OCI-LY1 (cell line): ENCODE results near the gene CDR2.

Source experiments
- H2AFZ ChIP-seq: fragments of 200-600 bp; sonication (generic), shearing (Covaris generic); 2 replicates; pipeline ENCODE4 v1.6.0; 2014; ENCODE audit warnings: antibody characterized with exemption, mild to moderate bottlenecking, low read length
- H3F3A ChIP-seq: fragments of 200-600 bp; sonication (generic), shearing (Covaris generic); 2 replicates; pipeline ENCODE4 v1.6.0; 2014; ENCODE audit warnings: mild to moderate bottlenecking, antibody characterized with exemption, low read length, moderate library complexity; ENCODE audit not compliant: insufficient read depth
- H3K27ac ChIP-seq: fragments of 200-600 bp; sonication (generic); 2 replicates; pipeline ENCODE4 v1.5.1; 2014; ENCODE audit warnings: low read length, mixed run types, mild to moderate bottlenecking, low read depth; ENCODE audit not compliant: poor library complexity, severe bottlenecking
- H3K27me3 ChIP-seq: fragments of 200-600 bp; sonication (generic); 2 replicates; pipeline ENCODE4 v1.6.0; 2014; ENCODE audit warnings: antibody characterized with exemption, mild to moderate bottlenecking, low read length, moderate library complexity; ENCODE audit not compliant: insufficient read depth
- H3K36me3 ChIP-seq: fragments of 200-600 bp; sonication (generic); 2 replicates; pipeline ENCODE4 v1.6.1; 2014; ENCODE audit warnings: mild to moderate bottlenecking, antibody characterized with exemption, low read length, moderate library complexity, mixed read lengths; ENCODE audit not compliant: insufficient read depth
- H3K4me1 ChIP-seq: fragments of 200-600 bp; sonication (generic); 2 replicates; pipeline ENCODE4 v1.5.1; 2014; ENCODE audit warnings: mild to moderate bottlenecking, low read length, moderate library complexity; ENCODE audit not compliant: insufficient read depth, severe bottlenecking
- H3K4me2 ChIP-seq: fragments of 200-600 bp; sonication (generic), shearing (Covaris generic); 2 replicates; pipeline ENCODE4 v1.6.1; 2014; ENCODE audit warnings: low read length
- H3K4me3 ChIP-seq: fragments of 200-600 bp; sonication (generic); 2 replicates; pipeline ENCODE4 v1.5.1; 2014; ENCODE audit warnings: low read length, low read depth, mild to moderate bottlenecking, mixed read lengths; ENCODE audit not compliant: poor library complexity, severe bottlenecking
- H3K79me2 ChIP-seq: fragments of 200-600 bp; shearing (Covaris generic); 2 replicates; pipeline ENCODE4 v1.6.1; 2016; ENCODE audit warnings: mixed run types, low read length, mixed read lengths; ENCODE audit not compliant: insufficient read depth
- H3K9ac ChIP-seq: fragments of 200-600 bp; sonication (generic), shearing (Covaris generic); 2 replicates; pipeline ENCODE4 v1.6.1; 2014; ENCODE audit warnings: mild to moderate bottlenecking, low read length, mixed read lengths
- H3K9me2 ChIP-seq: fragments of 200-600 bp; sonication (generic), shearing (Covaris generic); 2 replicates; pipeline ENCODE4 v1.6.1; 2014; ENCODE audit warnings: low read depth, mild to moderate bottlenecking, low read length, mixed read lengths
- H3K9me3 ChIP-seq: fragments of 200-600 bp; shearing (Covaris generic); 2 replicates; pipeline ENCODE4 v1.6.1; 2014; ENCODE audit warnings: low read length, mixed read lengths
- H4K20me1 ChIP-seq: fragments of 200-600 bp; sonication (generic), shearing (Covaris generic); 2 replicates; pipeline ENCODE4 v1.6.0; 2016; ENCODE audit warnings: mild to moderate bottlenecking, low read length; ENCODE audit not compliant: insufficient read depth
- CTCF ChIP-seq: fragments of 200-600 bp; sonication (generic), shearing (Covaris generic); IDR thresholded peaks from 2 replicates; pipeline ENCODE4 v1.5.1; 2017; ENCODE audit warnings: mild to moderate bottlenecking, antibody characterized with exemption, low read length, moderate library complexity, mixed read lengths
- EZH2 ChIP-seq: fragments of 200-600 bp; sonication (generic), shearing (Covaris generic); IDR thresholded peaks from 2 replicates; pipeline ENCODE4 v1.8.0; 2017; ENCODE audit warnings: borderline replicate concordance, mixed run types, mild to moderate bottlenecking, antibody characterized with exemption, low read length, moderate library complexity, mixed read lengths

The CDR2 gene

GRCh38 chr16:22364241-22364640, 10.2 kb downstream of the CDR2 start:
- Histone ChIP-seq H3K27ac (no peak overlapping the region), H3K4me1 (peaks cover 12% of the 10 kb centered on the region), H3K4me3 (no peak overlapping the region), H3K36me3 (peaks cover 68% of the 10 kb centered on the region), H3K27me3 (no peaks in the 10 kb centered on the region), H3K9me2 (no peaks in the 10 kb centered on the region), H3K9me3 (no peaks in the 10 kb centered on the region), H3K79me2 (peaks cover 42% of the 10 kb centered on the region), H3F3A (no peaks in the 10 kb centered on the region), H4K20me1 (no peaks in the 10 kb centered on the region), H2AFZ (no peak overlapping the region), H3K4me2 (no peak overlapping the region), H3K9ac (no peak overlapping the region)
- TF ChIP-seq CTCF (no peak), EZH2 (no peak)

- H3K9me3 ChIP-seq, result no peaks in the 10 kb centered on the region
- no peaks in the 10 kb centered on the region for H3F3A ChIP-seq
- no peaks in the 10 kb centered on the region for H3K9me2 ChIP-seq
- H4K20me1 ChIP-seq, result no peaks in the 10 kb centered on the region
- TF ChIP-seq CTCF, result no peak
- TF ChIP-seq EZH2, result no peak
- H2AFZ ChIP-seq, result no peak overlapping the region
- no peak overlapping the region for H3K9ac ChIP-seq
- H3K4me3 ChIP-seq, result no peak overlapping the region
- no peak overlapping the region for H3K27ac ChIP-seq
- H3K79me2 ChIP-seq, result peaks cover 11% of the 10 kb centered on the region
- H3K27me3 ChIP-seq, result no peaks in the 10 kb centered on the region
- no peak overlapping the region for H3K4me2 ChIP-seq
- peaks cover 62% of the 10 kb centered on the region for H3K36me3 ChIP-seq
- peaks cover 22% of the 10 kb centered on the region for H3K4me1 ChIP-seq
These were observed 13.3 kb downstream of the CDR2 start for GRCh38 chr16:22360963-22361659.

GRCh38 chr16:22359679-22360078, 14.7 kb downstream of the CDR2 start:
- Histone ChIP-seq H3K4me1 (peaks cover 22% of the 10 kb centered on the region), H2AFZ (no peak overlapping the region), H3K27ac (no peak overlapping the region), H3F3A (no peaks in the 10 kb centered on the region), H3K9me2 (no peaks in the 10 kb centered on the region), H3K4me2 (no peak overlapping the region), H3K4me3 (no peak overlapping the region), H3K79me2 (0 out of 2 replicates have a peak, but pooled peaks cover 4% of the 10 kb centered on the region), H3K9ac (no peak overlapping the region), H3K36me3 (peaks cover 55% of the 10 kb centered on the region), H4K20me1 (no peaks in the 10 kb centered on the region), H3K9me3 (no peaks in the 10 kb centered on the region), H3K27me3 (no peaks in the 10 kb centered on the region)
- TF ChIP-seq EZH2 (no peak), CTCF (no peak)
